Measurements from ENCODE around the gene TMIGD1. TPM values are rescaled to one million over a fixed set of nuclear protein-coding genes. Genes with fewer than 3 reads are reported as not detected.

Gene TMIGD1
- total RNA-seq, 1 experiment from 2014 or later, result not detected

DNA sequence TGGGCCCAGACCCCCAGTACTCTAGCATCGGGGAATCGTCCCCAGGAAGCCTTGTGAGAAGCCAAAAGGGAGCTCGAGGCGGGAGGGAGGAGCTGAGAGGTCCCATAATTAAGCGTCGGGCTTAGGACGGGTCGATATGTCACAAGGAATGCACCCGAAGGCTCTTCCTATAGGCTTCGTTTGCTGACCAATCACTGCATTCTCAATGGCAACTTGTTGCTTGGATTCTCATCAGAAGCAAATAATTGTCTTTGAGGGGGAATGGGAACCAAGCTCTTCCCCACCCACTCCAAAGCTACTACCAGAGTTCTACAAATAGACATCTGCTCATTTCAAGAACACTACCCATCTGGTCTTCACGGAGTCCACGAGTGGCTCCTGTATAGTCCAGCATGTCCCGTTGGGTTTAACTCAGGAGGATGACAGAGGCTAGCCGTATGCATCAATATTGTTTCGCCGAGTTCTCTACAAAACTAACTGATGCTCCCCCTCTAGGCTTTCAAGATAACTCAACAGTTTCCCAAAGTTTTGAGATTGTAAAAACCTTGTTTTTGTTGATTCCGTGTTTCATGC, 41.5 kb downstream of the TMIGD1 start:
- H2AFZ ChIP-seq (ENCODE audit: low read length), result no peak overlapping the region
- no peak overlapping the region for H3K23ac ChIP-seq (ENCODE audit: insufficient read length, low read depth, low read length)
- H3K36me3 Mint-ChIP-seq (ENCODE audit: insufficient read depth in 1 of 3, low read depth in 3 of 3), result peaks cover 2 to 11% (median 10%) of the 10 kb centered on the region in 3 experiments
- WGBS (ENCODE audit: extremely low coverage, insufficient read length, low lambda C conversion rate), result no CpG with 5 or more reads among the region's 17 CpGs
- peaks cover 3% of the 10 kb centered on the region; the same call in 1 of the 2 replicates for H3K79me2 ChIP-seq (ENCODE audit: insufficient read depth, low read length)
- no peak overlapping the region for H3K27ac ChIP-seq (ENCODE audit: insufficient read length, low read depth, low read length)
- H3K27me3 ChIP-seq (ENCODE audit: insufficient read depth, low read length), result no peaks in the 10 kb centered on the region
- peaks cover 5% of the 10 kb centered on the region for H3K23me2 ChIP-seq (ENCODE audit: insufficient read length, low read depth, low read length, poor library complexity, severe bottlenecking)
- no peaks in the 10 kb centered on the region for H3K9me3 ChIP-seq (ENCODE audit: control insufficient read depth, low read depth, low read length)
- TF ChIP-seq, protein P1, sequence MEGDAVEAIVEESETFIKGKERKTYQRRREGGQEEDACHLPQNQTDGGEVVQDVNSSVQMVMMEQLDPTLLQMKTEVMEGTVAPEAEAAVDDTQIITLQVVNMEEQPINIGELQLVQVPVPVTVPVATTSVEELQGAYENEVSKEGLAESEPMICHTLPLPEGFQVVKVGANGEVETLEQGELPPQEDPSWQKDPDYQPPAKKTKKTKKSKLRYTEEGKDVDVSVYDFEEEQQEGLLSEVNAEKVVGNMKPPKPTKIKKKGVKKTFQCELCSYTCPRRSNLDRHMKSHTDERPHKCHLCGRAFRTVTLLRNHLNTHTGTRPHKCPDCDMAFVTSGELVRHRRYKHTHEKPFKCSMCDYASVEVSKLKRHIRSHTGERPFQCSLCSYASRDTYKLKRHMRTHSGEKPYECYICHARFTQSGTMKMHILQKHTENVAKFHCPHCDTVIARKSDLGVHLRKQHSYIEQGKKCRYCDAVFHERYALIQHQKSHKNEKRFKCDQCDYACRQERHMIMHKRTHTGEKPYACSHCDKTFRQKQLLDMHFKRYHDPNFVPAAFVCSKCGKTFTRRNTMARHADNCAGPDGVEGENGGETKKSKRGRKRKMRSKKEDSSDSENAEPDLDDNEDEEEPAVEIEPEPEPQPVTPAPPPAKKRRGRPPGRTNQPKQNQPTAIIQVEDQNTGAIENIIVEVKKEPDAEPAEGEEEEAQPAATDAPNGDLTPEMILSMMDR (conservative IDR thresholded peaks at IDR 0.05), result no peak
- H3K27me3 Mint-ChIP-seq (ENCODE audit: low read depth), result peaks cover 10% of the 10 kb centered on the region
- DNase-seq, result peak; percentile 85
- H4K8ac ChIP-seq (replicated peaks; ENCODE audit: insufficient read length, low read depth, low read length), result no peak overlapping the region
- H3K27ac Mint-ChIP-seq, result peak overlapping the region in 1 of 3 experiments; percentile 68; a peak in 2 of 7 replicates
- H4K91ac ChIP-seq (ENCODE audit: insufficient read length, low read depth, low read length), result no peak overlapping the region
- no peaks in the 10 kb centered on the region for H3K9me3 Mint-ChIP-seq
- no peak overlapping the region for H3K4ac ChIP-seq (ENCODE audit: low read depth, low read length)
- H4K5ac ChIP-seq (ENCODE audit: insufficient read length, low read depth, low read length), result no peak overlapping the region
- no peaks in the 10 kb centered on the region for H4K20me1 ChIP-seq (ENCODE audit: control insufficient read depth, insufficient read depth, insufficient read length)
- H3K18ac ChIP-seq (ENCODE audit: insufficient read length, low read depth, low read length), result peak overlapping the region; percentile 37
- no peaks in the 10 kb centered on the region for H3K4me1 ChIP-seq (ENCODE audit: insufficient read depth, low read length)
- no peak overlapping the region for H2BK5ac ChIP-seq (ENCODE audit: insufficient read length, low read length)
- H3T11ph ChIP-seq (ENCODE audit: low read length), result no peak overlapping the region
- H3K4me2 ChIP-seq (ENCODE audit: insufficient read depth, insufficient read length, low read length), result peak overlapping the region; percentile 13
- H2BK20ac ChIP-seq (ENCODE audit: low read depth, low read length, poor library complexity, severe bottlenecking), result no peak overlapping the region
- peaks cover 11 to 15% of the 10 kb centered on the region in 2 experiments for H3K4me1 Mint-ChIP-seq
- H2BK12ac ChIP-seq (ENCODE audit: insufficient read length, low read depth, low read length), result no peak overlapping the region
- H2BK120ac ChIP-seq (ENCODE audit: low read depth, low read length, poor library complexity, severe bottlenecking), result no peak overlapping the region
- no peaks in the 10 kb centered on the region for H3K79me1 ChIP-seq (ENCODE audit: insufficient read depth, low read depth, low read length, poor library complexity, severe bottlenecking)
- no peak overlapping the region for H3K56ac ChIP-seq (ENCODE audit: insufficient read length, low read depth, low read length)
- H3K14ac ChIP-seq (ENCODE audit: insufficient read depth, low read length), result peak overlapping the region; percentile 55; the same call in 1 of the 2 replicates
- no peak overlapping the region for H2BK15ac ChIP-seq (ENCODE audit: low read depth, low read length)
- H3K4me3 Mint-ChIP-seq, result peak overlapping the region; percentile 66 to 78
- peak overlapping the region; percentile 15 for H3K9ac ChIP-seq (ENCODE audit: extremely low read depth, insufficient read length, low read length)
- no peak overlapping the region for H2AK5ac ChIP-seq (ENCODE audit: insufficient read length, low read length)
